HCT116 (cell line): ENCODE data around the gene DTNB. TPM values are rescaled to one million over a fixed set of nuclear protein-coding genes. Genes with fewer than 3 reads are reported as not detected.

Source experiments
- ATAC-seq: fragments of 200-7000 bp; cut with Tn5 transposase; 2 replicates; pipeline ENCODE4 v1.9.1; 2020; ENCODE audit warnings: mild to moderate bottlenecking, moderate library complexity
- BruUV-seq: library from RNA; stranded (reverse); fragments of 400-500 nt; replicated peaks from 2 replicates; lab custom pipeline; 2021; lab: Mats Ljungman, UMichigan
- CTCF ChIA-PET: fragments of 300-600 bp; sonication (Branson Sonifier 250); formaldehyde crosslinking; loops from one replicate; lab custom pipeline; 2021; ENCODE audit warnings: antibody characterized with exemption; lab: Charles Lee
- POLR2A ChIA-PET: fragments of 300-600, 350-600 bp; sonication (Branson Sonifier 250); formaldehyde crosslinking; loops from one replicate; lab custom pipeline; 2021; ENCODE audit warnings: antibody characterized with exemption; lab: Charles Lee
- RAD21 ChIA-PET, 2 experiments: fragments of 300-600 bp; sonication (Branson Sonifier 250); formaldehyde crosslinking; loops; one replicate each; lab custom pipeline; 2023; ENCODE audit warnings: low total read pairs in 2 of 2; ENCODE audit not compliant: uncharacterized antibody in 2 of 2, unreplicated experiment in 2 of 2, low non-redundant PET in 1 of 2; lab: Charles Lee
- DNase-seq: peaks from one replicate; pipeline ENCODE4 v3.0.0-alpha.2; 2010; ENCODE audit warnings: low read depth, low spot score
- H2AFZ ChIP-seq: fragments of 200-600 bp; shearing (Covaris generic), sonication (generic); 2 replicates; pipeline ENCODE4 v1.6.1; 2017; ENCODE audit warnings: low read depth, mixed run types, mixed read lengths, antibody characterized with exemption, low read length; ENCODE audit not compliant: poor library complexity, severe bottlenecking
- H3K27ac ChIP-seq: 2 replicates; pipeline ENCODE4 v1.5.1; 2012; ENCODE audit warnings: low read depth, low read length
- H3K27me3 ChIP-seq: fragments of 200-600 bp; sonication (generic); 2 replicates; pipeline ENCODE4 v1.6.1; 2016; ENCODE audit warnings: mixed run types, low read length, mixed read lengths; ENCODE audit not compliant: insufficient read depth
- H3K36me3 ChIP-seq, 2 experiments: fragments of 200-500 bp in 1 of 2; fragments of 200-600 bp in 1 of 2; sonication (Bioruptor generic) in 1 of 2; sonication (generic) in 1 of 2; 2 replicates each; pipeline versions ENCODE4 v1.5.1 to v1.6.1; 2014 to 2016; ENCODE audit warnings: low read length in 2 of 2, inconsistent platforms in 1 of 2, mixed read lengths in 1 of 2, mixed run types in 1 of 2; ENCODE audit not compliant: insufficient read depth in 2 of 2, control insufficient read depth in 1 of 2
- H3K4me1 ChIP-seq, 2 experiments: fragments of 200-600 bp in 1 of 2; sonication (generic) in 1 of 2; 2 replicates each; pipeline versions ENCODE4 v1.5.1 to v1.6.1; 2012 to 2017; ENCODE audit warnings: low read length in 2 of 2, inconsistent platforms in 1 of 2, mild to moderate bottlenecking in 1 of 2, mixed read lengths in 1 of 2, mixed run types in 1 of 2, moderate library complexity in 1 of 2; ENCODE audit not compliant: insufficient read depth in 2 of 2, control insufficient read depth in 1 of 2
- H3K4me2 ChIP-seq: fragments of 200-600 bp; sonication (generic); 2 replicates; pipeline ENCODE4 v1.6.1; 2017; ENCODE audit warnings: mixed run types, low read length, mixed read lengths
- H3K4me3 ChIP-seq, 2 experiments: fragments of 200-600 bp in 1 of 2; sonication (generic) in 1 of 2; replicated peaks in 1 of 2; 2 replicates each; pipeline ENCODE4 v1.5.1; 2011 to 2016; ENCODE audit warnings: low read length in 2 of 2, control low read depth in 1 of 2, low read depth in 1 of 2, mild to moderate bottlenecking in 1 of 2, mixed read lengths in 1 of 2, mixed run types in 1 of 2
- H3K79me2 ChIP-seq: fragments of 200-600 bp; sonication (generic); 2 replicates; pipeline ENCODE4 v1.6.1; 2017; ENCODE audit warnings: mild to moderate bottlenecking, mixed run types, low read length, moderate library complexity, mixed read lengths; ENCODE audit not compliant: insufficient read depth
- H3K9ac ChIP-seq: fragments of 200-600 bp; sonication (generic); 2 replicates; pipeline ENCODE4 v1.6.1; 2016; ENCODE audit warnings: low read length, mixed read lengths
- H3K9me2 ChIP-seq: fragments of 200-600 bp; sonication (generic), shearing (Covaris generic); 2 replicates; pipeline ENCODE4 v1.6.1; 2017; ENCODE audit warnings: mixed run types, mild to moderate bottlenecking, moderate library complexity; ENCODE audit not compliant: insufficient read depth
- H3K9me3 ChIP-seq, 2 experiments: fragments of 200-500 bp in 1 of 2; fragments of 200-600 bp in 1 of 2; sonication (Bioruptor generic) in 1 of 2; sonication (generic) in 1 of 2; 2 replicates each; pipeline ENCODE4 v1.6.1; 2014 to 2017; ENCODE audit warnings: low read length in 2 of 2, mixed read lengths in 2 of 2, inconsistent platforms in 1 of 2, low read depth in 1 of 2, mild to moderate bottlenecking in 1 of 2, mixed run types in 1 of 2, moderate library complexity in 1 of 2; ENCODE audit not compliant: control insufficient read depth in 1 of 2, insufficient read depth in 1 of 2
- H4K20me1 ChIP-seq: fragments of 200-600 bp; sonication (generic), shearing (Covaris generic); 2 replicates; pipeline ENCODE4 v1.6.1; 2017; ENCODE audit warnings: mixed run types, mild to moderate bottlenecking, moderate library complexity; ENCODE audit not compliant: insufficient read depth
- CBX3 ChIP-seq: IDR thresholded peaks from 2 replicates; pipeline ENCODE4 v1.6.1; 2012; ENCODE audit warnings: low read depth
- CTCF ChIP-seq, 3 experiments: fragments of 200-600 bp in 1 of 3; sonication (generic) in 1 of 3; IDR thresholded peaks in 2 of 3; conservative IDR thresholded peaks in 1 of 3; 2 replicates each; pipeline ENCODE4 v1.5.1; 2012 to 2017; ENCODE audit warnings: low read depth in 2 of 3, low read length in 2 of 3, antibody characterized with exemption in 1 of 3, borderline replicate concordance in 1 of 3, control low read depth in 1 of 3, mild to moderate bottlenecking in 1 of 3, mixed read lengths in 1 of 3, mixed run types in 1 of 3, moderate library complexity in 1 of 3; ENCODE audit not compliant: insufficient read depth in 1 of 3
- EGR1 ChIP-seq: IDR thresholded peaks from 2 replicates; pipeline ENCODE4 v1.6.1; 2012; ENCODE audit warnings: low read depth
- ELF1 ChIP-seq: IDR thresholded peaks from 2 replicates; pipeline ENCODE4 v1.6.1; 2012; ENCODE audit warnings: low read depth, borderline replicate concordance
- EZH2phosphoT487 ChIP-seq: fragments of 200-600 bp; IDR thresholded peaks from 2 replicates; pipeline ENCODE4 v1.6.1; 2018; ENCODE audit warnings: antibody characterized with exemption, borderline replicate concordance
- FOSL1 ChIP-seq: IDR thresholded peaks from 2 replicates; pipeline ENCODE4 v1.6.1; 2012; ENCODE audit warnings: low read depth
- JUND ChIP-seq: IDR thresholded peaks from 2 replicates; pipeline ENCODE4 v1.6.1; 2012
- POLR2A ChIP-seq: IDR thresholded peaks from 2 replicates; pipeline ENCODE4 v1.7.0; 2011; ENCODE audit warnings: borderline replicate concordance; ENCODE audit not compliant: insufficient read depth, insufficient read length; ENCODE audit errors: extremely low read depth
- RAD21 ChIP-seq: IDR thresholded peaks from 2 replicates; pipeline ENCODE4 v1.6.1; 2012; ENCODE audit warnings: low read depth, mild to moderate bottlenecking
- SIN3A ChIP-seq: IDR thresholded peaks from 2 replicates; pipeline ENCODE4 v1.6.1; 2012; ENCODE audit warnings: low read depth
- intact Hi-C: fragments of 100-400 bp; cut with micrococcal nuclease; formaldehyde crosslinking; loops from 2 replicates; pipeline ENCODE4 v1.10.0; 2022
- total RNA-seq: library from RNA; stranded (reverse); gene quantifications from one replicate; pipeline ENCODE4 v1.2.1, GENCODE V29; 2021; ENCODE audit not compliant: unreplicated experiment

The DTNB gene
- total RNA-seq, 1 experiment from 2014 or later = 30.2 TPM

DNA sequence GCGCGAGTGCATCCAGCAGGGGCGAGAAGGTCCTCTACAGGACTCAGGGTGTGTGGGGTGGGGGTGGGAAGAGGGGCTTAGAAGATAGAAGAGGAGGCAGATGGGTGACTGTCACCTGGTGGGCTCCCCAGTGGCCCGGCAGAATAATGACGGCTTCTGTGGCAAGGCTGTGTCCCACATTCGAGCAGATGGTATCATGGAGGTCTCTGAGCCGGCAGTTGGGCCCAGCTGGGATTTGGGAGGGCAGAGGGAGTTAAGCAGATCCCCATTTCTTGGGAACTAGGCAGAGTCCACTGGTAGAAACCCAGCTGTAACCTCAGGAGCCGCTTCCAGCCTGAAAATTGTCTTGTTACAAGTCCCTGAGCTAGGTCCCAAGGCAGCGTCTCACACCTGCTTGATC lies 28.4 kb upstream of the DTNB start:
- intact Hi-C loops = no loop called here
- no peaks in the 10 kb centered on the region for H4K20me1 ChIP-seq
- no peaks in the 10 kb centered on the region for H3K9me2 ChIP-seq
- no peaks in the 10 kb centered on the region for H3K79me2 ChIP-seq
- H3K9ac ChIP-seq = no peak overlapping the region
- RAD21 ChIA-PET = interaction anchor here (0.7 to 1.0 kb wide), 2 partner anchors 24 to 37 kb away, joined by 3 read pairs; no protein-coding TSS in a partner anchor
- no peak overlapping the region for H3K4me2 ChIP-seq
- H3K27me3 ChIP-seq = peaks cover 13% of the 10 kb centered on the region; the same call in 1 of the 2 replicates
- no peak for TF ChIP-seq EZH2phosphoT487
- no peak for TF ChIP-seq ELF1
- TF ChIP-seq FOSL1 = no peak
- TF ChIP-seq EGR1 = no peak
- no peak for TF ChIP-seq JUND
- TF ChIP-seq CBX3 = no peak
- DNase-seq = no peak
- POLR2A ChIA-PET = no interaction called here
- no peak overlapping the region for H3K4me3 ChIP-seq
- H3K9me3 ChIP-seq = no peaks in the 10 kb centered on the region
- H3K4me1 ChIP-seq = peaks cover 2 to 6% of the 10 kb centered on the region in 2 experiments; a peak in 3 of 4 replicates
- no peak overlapping the region for H2AFZ ChIP-seq
- H3K27ac ChIP-seq = no peak overlapping the region
- no TSS peak for BruUV-seq
- CTCF ChIA-PET = interaction anchor here (2.1 to 3.8 kb wide), 2 partner anchors 8 to 95 kb away, joined by 9 to 48 read pairs; no protein-coding TSS in a partner anchor
- H3K36me3 ChIP-seq = no peaks in the 10 kb centered on the region
- ATAC-seq = no peak

DNA sequence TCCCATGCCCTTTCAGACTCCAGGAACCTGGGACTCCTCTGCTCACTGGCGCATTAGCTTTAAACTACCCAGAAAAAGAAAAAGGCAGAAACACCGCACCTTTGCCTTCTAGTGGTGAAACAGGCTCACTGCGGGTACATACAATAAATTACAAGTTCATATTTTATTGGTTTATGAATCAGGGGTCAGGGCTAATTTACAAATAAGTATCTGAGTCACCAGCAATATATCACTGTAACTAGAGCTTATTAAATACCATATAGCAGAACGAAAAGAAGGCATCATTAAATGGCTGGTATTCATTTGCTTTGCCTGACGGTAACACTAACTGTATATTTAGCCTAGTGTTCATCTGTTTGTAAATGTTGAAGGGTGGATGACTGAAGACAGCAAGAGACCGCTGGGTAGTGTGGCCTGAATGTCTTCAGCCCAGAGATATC lies 26.9 kb upstream of the DTNB start:
- POLR2A ChIA-PET = no interaction called here
- no TSS peak for BruUV-seq

More for the DNA sequence above, 26.9 kb upstream of the DTNB start:
- Histone ChIP-seq H3K27me3 (peaks cover 13% of the 10 kb centered on the region; the same call in 1 of the 2 replicates), H3K4me2 (peak overlapping the region; percentile 11; the same call in 1 of the 2 replicates), H3K4me3 (no peak overlapping the region), H2AFZ (no peak overlapping the region), H3K36me3 (no peaks in the 10 kb centered on the region), H4K20me1 (no peaks in the 10 kb centered on the region), H3K27ac (no peak overlapping the region), H3K79me2 (no peaks in the 10 kb centered on the region), H3K4me1 (peaks cover 2 to 6% of the 10 kb centered on the region in 2 experiments; a peak in 3 of 4 replicates), H3K9ac (no peak overlapping the region), H3K9me3 (no peaks in the 10 kb centered on the region), H3K9me2 (no peaks in the 10 kb centered on the region)
- ChIA-PET CTCF (interaction anchor here (0.6 to 3.8 kb wide), 12 partner anchors 9 to 472 kb away, joined by 3 to 48 read pairs (median 5); partner anchors contain the start of genes ASXL2 and DTNB), RAD21 (interaction anchor here in 1 of 2 experiments (0.6 kb wide), 1 partner anchor 220 kb away, joined by 3 read pairs; no protein-coding TSS in a partner anchor)
- intact Hi-C loops = loop anchor here (1.0 kb wide), 1 partner anchor 93 kb away; no protein-coding TSS in a partner anchor
- ATAC-seq (peak; percentile 86), DNase-seq (peak; percentile 52)
- TF ChIP-seq RAD21 (peak; percentile 75), POLR2A (no peak), FOSL1 (peak; percentile 51), CTCF (IDR thresholded peaks at IDR 0.05 in 2 of 3, conservative IDR thresholded peaks at IDR 0.05 in 1 of 3; ENCODE audit: borderline replicate concordance in 1 of 3, insufficient read depth in 1 of 3, low read depth in 2 of 3, low read length in 2 of 3) (peak; percentile 71 to 77 (median 73)), SIN3A (no peak)
